Measurements from ENCODE around the gene VWA3A.

GRCh38 chr16:22181426-22181825, 89.1 kb downstream of the VWA3A start:
- TF ChIP-seq CTCF (IDR thresholded peaks at IDR 0.05; ENCODE audit: borderline replicate concordance, extremely low read depth, low read length, poor library complexity, severe bottlenecking) (no peak), EZH2 (IDR thresholded peaks at IDR 0.05; ENCODE audit: borderline replicate concordance, low read depth, low read length, severe bottlenecking) (no peak)

All from DND-41 (cell line).